GM19324 (cell line): ENCODE results near the gene NATD1.

ENCODE experiments used
- ATAC-seq: cut with Tn5 transposase; IDR thresholded peaks from one replicate; pipeline ENCODE4 v1.9.1; 2021; ENCODE audit warnings: mild to moderate bottlenecking, moderate library complexity; ENCODE audit not compliant: unreplicated experiment, low FRiP score

The NATD1 gene

DNA sequence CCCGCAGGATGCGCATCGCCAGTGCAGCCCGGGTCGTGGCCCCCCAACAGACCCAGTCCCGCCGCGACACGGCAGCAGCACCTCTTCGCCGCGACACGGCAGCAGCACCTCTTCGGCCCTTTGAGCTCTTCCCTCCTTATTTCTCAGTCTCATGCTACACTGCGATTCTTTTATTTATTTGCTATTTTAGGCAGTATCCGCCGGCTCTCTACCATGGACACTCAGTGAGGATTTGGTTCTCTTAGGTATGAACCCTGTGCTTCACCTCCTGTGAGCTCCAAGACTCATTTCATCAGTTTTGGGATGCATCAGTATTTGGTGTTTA, 23.0 kb upstream of the NATD1 start:
- ATAC-seq, result no peak

DNA sequence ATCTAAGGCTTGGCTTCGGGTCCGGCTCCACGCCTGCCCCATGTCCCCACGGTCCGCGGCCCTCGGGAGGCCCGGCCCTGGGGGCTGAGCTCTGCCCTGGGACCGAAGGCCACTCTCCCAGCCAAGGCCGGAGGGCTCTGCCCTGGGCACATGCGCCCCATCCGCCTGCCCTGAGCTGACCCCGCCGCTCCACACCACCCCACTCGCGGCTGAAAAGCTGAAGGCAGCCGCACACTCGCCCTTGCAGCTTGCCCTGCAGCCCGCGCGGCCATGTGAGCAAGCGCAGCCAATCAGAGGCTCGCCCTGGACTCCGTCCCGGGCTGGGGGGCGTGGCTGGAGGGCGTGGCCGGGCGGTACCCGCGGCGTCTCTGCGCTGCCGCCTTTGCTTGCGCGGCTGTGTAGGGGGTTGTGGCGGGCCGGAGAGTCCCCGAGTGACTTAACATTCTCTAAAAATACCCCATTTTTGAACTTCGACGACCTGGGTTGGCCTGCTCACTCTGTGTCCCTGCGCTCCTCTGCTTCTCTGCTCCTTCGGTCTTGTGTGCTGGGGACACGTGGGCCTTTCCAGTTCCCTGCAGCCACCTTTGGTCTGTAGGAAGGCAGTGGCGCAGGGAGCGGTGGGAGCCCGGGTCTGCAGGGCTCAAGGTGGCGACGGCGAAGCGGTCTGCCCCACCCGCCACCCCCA, 22.5 kb upstream of the NATD1 start:
- peak; percentile 97 for ATAC-seq

- peak; percentile 3 for ATAC-seq
Observed at GRCh38 chr17:21275047-21275578, 21.9 kb upstream of the NATD1 start.

DNA sequence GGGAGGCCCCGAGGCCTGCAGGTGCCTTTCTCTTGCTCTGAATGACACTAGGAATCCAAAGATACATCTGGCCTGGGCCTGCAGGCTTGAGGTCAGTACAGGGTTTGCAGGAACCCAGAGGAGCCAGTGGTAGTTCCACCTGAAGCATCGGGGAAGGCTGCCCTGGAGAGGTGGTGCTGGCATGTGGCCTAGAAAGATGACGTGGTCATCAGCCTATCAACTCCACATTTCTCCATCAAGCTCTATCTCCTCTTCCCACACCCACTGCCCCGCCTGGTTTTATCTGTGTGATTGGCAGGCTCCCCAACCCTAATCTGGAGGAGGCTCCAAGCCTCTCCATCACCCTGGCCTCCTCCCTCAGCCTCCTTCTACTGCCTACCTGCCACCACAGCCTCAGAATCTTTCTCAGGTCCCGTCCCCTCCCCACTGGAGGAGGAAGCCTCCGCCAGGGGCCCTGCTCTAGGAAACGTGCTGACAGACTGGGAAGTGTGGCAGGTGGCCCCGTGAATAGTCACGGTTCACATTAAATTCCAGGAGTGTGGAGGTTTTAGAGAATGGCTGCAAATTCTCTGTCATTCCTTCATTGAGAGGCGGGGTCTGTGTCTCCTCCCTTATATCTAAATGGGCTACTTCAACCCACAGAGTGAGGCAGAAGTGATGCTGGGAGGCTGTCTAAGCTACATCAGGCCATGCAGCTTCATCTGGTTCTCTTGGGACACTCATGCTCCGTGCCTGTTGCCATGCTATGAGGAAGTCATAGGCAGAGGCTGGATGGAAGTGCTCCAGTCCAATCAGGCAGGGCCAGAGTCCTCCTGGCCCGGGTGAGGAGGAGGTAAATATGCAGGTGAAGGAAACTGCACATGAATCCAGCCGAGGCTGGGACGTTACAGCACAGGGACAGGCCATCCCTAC, 19.9 kb upstream of the NATD1 start:
- no peak for ATAC-seq

DNA sequence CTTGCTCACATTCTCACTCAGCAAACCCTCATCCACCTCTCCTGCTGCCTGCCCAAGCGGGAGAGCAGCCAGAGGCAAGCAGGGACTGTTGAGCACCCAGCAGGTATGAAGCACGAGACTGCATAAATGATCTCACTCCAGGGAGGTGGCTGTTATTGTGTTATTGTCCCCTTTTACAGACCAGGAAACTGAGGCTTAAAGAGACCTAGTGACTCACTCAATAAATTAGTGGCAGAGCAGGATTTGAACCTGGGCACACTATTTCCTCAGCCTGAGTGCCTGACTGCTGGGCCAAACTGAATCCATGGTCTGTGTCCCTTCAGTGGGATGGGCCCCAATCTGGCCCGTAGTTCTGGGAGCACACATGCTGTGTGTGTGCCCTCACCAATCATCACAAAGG, 19.0 kb upstream of the NATD1 start:
- ATAC-seq, result no peak

DNA sequence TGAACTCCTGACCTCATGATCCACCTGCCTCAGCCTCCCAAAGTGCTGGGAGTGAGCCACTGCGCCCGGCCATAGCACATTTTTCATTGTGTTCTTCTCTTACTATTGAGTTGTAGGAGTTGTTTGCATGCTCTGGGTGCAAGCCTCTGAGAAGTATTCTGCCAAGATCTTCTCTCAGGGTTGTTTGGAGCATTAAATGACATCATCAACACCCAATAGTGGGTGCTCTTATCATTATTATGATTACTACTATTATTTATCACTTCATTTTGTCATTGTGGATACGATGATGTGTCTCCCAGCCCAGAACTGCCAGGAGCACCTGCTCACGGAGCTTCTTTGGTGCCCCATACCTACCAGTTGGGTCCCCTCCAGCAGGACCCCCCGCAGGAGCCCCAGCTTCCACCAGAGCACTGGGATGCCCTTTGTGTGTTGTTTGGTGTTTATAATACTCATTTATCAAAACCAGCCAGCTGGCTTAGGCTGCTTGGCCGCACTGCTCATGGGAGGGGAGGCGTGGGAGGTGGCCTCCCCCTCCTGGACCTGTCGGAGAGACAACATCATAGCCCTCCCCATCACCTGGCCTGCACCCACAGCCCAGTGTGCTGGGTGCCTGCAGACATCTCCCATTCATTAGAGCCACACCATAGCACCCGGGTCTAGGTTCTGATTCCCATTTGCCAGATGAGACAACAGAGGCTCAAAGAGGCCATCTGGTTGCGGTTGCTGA, 18.4 kb upstream of the NATD1 start:
- no peak for ATAC-seq

DNA sequence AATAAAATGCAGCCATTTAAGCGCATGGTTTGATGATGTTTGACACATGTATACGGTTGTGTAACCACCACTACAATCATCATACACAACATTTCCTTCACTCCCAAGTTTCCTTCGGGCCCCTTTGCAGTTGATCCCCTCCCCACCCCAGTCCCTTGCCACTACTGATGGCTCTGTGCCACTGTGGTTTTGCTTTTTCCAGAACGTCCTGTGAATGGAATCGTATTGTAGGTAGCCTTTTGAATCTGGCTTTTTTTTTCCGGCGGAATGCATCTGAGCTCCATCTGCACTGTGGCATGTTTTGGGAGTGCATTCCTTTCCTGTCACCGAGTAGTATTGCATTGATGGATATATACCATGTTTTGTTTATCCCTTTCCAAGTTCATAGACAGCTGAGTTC, 16.2 kb upstream of the NATD1 start:
- ATAC-seq, result no peak

DNA sequence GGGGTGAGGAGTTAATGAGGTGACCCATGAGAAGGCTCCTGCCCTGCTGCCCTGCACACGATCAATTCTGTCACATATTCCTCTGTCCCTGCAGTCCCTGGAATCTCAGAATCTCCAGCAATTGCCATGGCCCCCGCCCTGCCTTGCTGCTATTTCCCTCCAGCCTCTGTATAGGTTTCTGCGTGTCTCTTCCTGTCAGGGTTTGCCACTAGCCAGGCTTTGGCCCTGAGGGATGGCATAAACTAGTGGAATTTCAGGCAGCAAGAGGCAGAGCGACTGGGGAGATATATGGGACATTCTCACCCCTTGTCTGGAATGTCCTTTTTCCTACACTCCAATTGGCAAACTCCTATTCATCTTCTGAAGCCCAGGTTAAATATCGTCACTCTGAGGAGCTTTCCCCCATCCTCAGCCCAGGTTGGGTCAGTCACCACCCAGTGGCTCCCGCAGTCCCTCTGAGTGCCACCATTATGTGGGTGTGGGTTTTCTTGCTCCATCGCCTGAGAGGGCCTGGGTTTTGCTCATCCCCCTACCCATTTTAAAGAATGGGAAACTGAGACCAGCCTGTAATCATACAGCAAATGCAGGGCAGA, 15.5 kb upstream of the NATD1 start:
- no peak for ATAC-seq

DNA sequence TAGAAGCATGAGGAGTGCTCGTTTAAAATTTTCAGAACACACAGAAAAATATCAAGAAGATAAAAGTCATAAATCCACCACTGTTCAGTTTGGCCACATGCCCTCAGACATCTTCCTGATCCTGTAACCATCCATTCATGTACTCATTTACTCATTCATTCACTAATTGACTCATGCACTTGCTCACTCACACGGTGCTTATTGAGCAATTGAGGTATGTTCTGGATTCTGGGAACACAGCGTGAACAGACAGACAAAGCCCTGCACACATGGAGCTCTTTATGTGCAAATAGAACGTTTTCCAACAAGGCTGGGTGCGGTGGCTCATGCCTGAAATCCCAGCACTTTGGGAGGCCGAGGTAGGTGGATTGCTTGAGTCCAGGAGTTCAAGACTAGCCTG, 10.2 kb upstream of the NATD1 start:
- no peak for ATAC-seq

DNA sequence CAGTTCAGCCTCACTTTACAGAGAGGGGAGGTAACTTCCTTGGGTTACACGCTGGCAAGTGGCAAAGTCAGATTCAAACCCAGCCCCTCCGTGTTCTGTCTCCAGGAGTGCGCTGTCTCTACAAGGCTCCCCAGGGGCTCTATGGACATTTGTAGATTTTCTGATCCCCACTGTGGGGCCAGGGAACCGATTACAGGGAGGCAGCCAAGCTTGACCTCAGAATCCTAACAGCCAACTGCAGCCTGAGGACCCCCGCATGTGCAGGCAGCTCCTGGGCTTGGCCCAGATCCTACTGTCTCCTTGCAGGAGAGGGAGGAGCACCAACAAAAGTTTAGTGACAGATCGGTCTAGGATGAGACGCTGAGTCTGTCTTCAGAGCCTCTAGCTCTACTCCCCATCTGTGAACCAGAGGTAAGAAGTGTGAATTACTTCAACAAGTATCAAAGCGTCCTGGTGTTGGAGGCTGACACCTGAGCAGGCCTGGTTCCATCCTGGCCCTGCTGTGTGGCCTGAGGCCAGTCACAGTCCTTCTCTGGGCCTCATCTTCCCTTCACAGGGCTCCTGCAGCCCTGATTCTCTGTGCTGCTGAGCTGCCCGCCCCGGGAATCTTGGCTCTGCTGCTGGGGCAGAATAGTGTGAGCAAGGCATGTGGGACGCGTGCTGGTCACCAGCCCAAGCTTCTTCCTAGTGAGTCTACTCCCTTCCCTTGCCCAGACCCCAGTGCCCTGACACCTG, 9.2 kb upstream of the NATD1 start:
- no peak for ATAC-seq

GRCh38 chr17:21258593-21258992, 5.4 kb upstream of the NATD1 start:
- ATAC-seq, result no peak

DNA sequence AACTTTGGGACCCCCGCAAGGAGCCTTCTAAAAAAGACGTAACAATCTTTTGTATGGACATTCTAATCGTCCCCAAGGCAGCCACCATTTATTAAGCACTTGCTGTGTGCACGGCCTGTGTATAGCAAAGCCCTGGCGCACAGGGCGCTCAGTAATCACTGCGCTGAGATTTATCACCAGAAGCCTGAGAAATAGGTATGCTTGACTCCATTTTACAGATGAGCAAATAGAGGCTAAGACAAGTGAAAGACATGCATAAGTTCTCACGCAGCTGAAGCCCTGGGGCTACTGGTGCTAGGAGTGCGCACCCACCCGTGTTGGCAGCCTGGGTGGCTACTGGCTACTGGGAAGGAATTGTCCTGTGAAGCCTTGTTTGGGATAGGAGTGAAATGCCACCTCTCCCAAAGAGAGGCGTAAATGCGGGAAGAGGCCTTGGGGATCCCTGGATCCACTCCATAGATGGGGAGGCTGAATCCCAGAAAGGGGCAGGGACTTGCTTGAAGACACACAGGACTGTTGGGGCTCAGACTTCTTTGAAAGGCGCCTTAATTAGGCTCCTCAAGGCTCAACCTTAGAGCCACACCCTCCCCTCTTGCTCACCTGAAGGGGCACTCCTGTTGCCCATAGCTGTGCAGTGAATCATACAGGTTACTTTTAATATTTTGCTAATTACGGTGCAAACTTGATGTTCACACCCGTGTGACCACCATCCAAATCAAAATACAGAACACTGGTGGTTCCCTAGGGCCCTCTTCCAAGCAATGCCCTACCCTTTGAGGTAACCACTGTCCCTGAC, 634 bp upstream of the NATD1 start:
- ATAC-seq, result peak; percentile 14

GRCh38 chr17:21252289-21252795, 868 bp downstream of the NATD1 start:
- ATAC-seq, result no peak

DNA sequence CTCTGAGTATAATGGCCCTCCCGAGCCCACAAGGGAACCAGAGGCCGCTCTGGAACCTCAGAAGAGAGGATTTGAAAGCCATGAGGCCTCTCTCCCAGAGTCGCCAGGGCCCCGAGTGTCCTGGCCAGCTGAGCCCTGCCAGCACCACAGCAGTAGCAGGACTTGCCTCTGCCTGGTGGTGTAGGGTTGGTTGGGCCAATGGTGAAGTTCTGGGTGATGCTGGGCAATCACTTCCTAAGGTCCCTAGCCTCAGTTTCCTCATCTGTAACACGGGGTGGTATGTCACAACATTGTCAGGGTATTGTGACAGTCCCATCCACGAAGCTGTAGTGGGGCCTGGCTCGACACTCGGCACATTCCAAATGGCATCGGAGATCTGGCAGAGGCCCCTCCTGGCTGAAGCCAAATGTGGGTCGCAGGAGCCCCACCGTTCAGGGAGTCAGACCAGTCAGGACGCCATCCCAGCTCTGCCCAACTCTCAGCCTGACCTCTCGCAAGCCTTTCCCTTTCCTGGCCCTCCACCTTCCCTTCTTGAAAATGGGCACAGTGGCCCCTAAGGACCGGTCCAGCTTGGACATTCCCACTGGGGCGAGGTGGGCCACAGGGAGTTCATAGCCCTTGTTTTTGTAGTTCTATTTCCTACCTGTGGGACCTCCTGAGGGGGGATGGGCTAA, 1.7 kb downstream of the NATD1 start:
- ATAC-seq, result no peak

DNA sequence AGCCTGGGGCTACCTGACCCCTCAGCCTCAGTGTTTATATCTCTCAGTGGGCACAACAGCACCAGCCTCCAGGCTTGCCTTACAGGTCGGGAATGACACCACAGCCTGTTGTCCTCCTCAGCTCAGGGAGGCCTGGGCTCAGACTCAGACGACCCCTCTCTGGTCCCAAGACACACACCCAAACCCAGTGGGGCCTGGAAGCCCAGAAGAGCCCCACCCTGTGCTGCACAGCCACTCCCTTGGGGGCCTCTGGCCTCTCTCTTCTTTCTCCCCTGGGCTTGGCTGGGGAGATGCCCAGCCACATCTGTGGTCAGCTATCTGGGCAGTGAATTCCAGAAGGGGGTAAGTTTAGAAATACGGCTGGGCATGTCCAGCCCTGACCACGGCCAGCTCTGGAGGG, 2.4 kb downstream of the NATD1 start:
- ATAC-seq, result no peak

DNA sequence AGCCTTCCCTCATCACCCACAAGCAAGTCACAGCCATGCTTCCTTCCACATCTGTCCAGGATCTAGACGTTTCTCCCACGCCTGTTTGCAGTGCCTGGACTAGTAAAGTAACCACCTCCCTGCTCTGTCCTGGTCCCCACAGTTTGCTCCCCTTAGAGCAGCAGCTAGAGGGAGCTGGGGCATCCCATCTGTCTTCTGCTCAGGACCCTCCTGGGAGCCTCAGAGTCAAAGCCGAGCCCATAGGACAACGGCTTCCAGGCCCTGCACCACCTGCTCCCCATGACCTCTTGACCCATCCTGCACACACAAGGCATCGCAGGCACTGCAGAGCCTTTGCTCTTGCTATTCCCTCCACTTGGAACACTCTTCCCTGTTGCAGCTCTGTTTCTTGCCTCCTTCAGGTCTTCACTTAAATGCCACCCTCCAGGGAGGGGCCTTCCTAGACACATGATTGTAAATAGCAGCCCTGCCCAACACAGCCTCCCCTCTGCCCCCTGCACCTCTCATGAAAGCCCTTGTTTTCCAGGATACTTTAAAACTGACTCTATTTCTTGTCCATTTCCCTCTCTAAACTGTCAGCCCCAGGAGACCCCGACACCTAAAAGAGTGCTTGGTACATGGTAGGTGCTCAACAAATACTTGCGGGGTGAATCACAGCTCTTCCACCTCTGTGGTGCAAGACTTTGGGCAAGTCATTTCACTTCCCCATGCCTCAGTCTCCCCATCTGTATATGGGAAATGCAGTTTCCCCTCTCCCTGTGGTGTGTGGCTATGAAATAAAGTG, 3.1 kb downstream of the NATD1 start:
- ATAC-seq, result no peak

DNA sequence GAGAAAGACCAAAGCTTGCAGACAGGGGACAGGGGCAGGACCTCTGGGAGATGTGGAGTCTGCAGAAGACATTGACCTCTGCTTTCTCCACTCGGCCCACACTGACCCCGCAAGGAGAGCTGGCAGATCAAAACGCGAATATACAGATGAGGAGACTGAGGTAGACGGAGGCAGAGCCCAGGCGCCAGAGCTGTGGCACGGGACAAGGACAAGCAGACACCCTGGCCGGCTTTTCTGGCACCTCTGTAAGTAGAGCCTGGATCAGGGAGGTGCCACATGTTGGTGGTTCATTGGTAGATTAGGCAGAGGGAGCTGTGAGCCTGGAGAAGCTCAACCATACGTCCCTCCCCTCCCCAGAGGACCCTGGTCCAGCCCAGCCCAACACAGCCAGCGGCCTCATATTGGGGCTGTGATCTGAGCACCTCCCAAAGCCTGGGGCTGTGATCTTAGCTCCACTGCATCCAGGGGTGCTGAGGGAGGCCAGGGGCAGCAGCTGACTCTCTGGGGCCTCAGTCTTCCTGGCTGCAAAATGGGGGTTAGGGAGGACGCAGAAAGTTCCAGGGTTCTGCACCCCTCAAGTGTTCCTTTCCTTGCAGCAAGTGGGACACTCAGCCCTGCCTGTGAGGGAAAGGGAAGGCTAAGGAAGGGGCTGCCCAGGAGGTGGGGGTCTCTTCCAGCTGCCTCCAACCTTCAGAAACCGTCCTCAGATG, 4.0 kb downstream of the NATD1 start:
- ATAC-seq, result no peak
